Activated T-cell treated with anti-CD3 and anti-CD28 coated beads, Interleukin-2, amount 50 U/mL, for 48 hours (primary cell): ENCODE results near the gene MAP6D1.

Experiments
- DNase-seq, 2 experiments: peaks; one replicate each; pipeline ENCODE4 v3.0.0-alpha.2; 2020

Gene MAP6D1

GRCh38 chr3:183825456-183826161 lies at the start of gene MAP6D1:
TSS of gene MAP6D1 (minus strand) at chr3:183825577. CDS start at chr3:183825547, 30 bp downstream.
- DNase-seq = peak; percentile 64 to 75

- DNase-seq = no peak
Measured at GRCh38 chr3:183873914-183874313, 48.5 kb upstream of the MAP6D1 start.

- DNase-seq = no peak
Measured at GRCh38 chr3:183871541-183871940, 46.2 kb upstream of the MAP6D1 start.

GRCh38 chr3:183870563-183870962 lies 45.2 kb upstream of the MAP6D1 start:
- no peak for DNase-seq

- no peak for DNase-seq
Measured at GRCh38 chr3:183868796-183869195, 43.4 kb upstream of the MAP6D1 start.

GRCh38 chr3:183862610-183863009 lies 37.2 kb upstream of the MAP6D1 start:
- DNase-seq = no peak

GRCh38 chr3:183857863-183858262 lies 32.5 kb upstream of the MAP6D1 start:
- DNase-seq = no peak

- no peak for DNase-seq
Measured at GRCh38 chr3:183854318-183855035, 29.1 kb upstream of the MAP6D1 start.

- DNase-seq = no peak
Measured at GRCh38 chr3:183845608-183846288, 20.4 kb upstream of the MAP6D1 start.

- DNase-seq = no peak
Measured at GRCh38 chr3:183845090-183845489, 19.7 kb upstream of the MAP6D1 start.

GRCh38 chr3:183844606-183845005 lies 19.2 kb upstream of the MAP6D1 start:
- DNase-seq = no peak

GRCh38 chr3:183839751-183840150 lies 14.4 kb upstream of the MAP6D1 start:
- no peak for DNase-seq

- DNase-seq = no peak
Measured at GRCh38 chr3:183837894-183838293, 12.5 kb upstream of the MAP6D1 start.

GRCh38 chr3:183837390-183837789 lies 12.0 kb upstream of the MAP6D1 start:
- DNase-seq = peak in 1 of 2 experiments; percentile 28

- no peak for DNase-seq
Measured at GRCh38 chr3:183833516-183833915, 8.1 kb upstream of the MAP6D1 start.

- no peak for DNase-seq
Measured at GRCh38 chr3:183830187-183830586, 4.8 kb upstream of the MAP6D1 start.

GRCh38 chr3:183829466-183829865 lies 4.1 kb upstream of the MAP6D1 start:
- no peak for DNase-seq

- no peak for DNase-seq
Measured at GRCh38 chr3:183828538-183828870, 3.1 kb upstream of the MAP6D1 start.

GRCh38 chr3:183827809-183828537 lies 2.6 kb upstream of the MAP6D1 start:
- no peak for DNase-seq

GRCh38 chr3:183826448-183827250 lies 1.3 kb upstream of the MAP6D1 start:
- no peak for DNase-seq

- peak; percentile 46 to 53 for DNase-seq
Measured at GRCh38 chr3:183824761-183825455, 469 bp downstream of the MAP6D1 start.

GRCh38 chr3:183823963-183824362 lies 1.4 kb downstream of the MAP6D1 start:
- DNase-seq = no peak
